HepG2 (cell line): Measurements from ENCODE around the gene PCYOX1L. TPM values are rescaled to one million over a fixed set of nuclear protein-coding genes. Genes with fewer than 3 reads are reported as not detected.

ENCODE experiments used
- ATAC-seq: fragments of 200-7000 bp; cut with Tn5 transposase; 3 replicates; pipeline ENCODE4 v1.9.1; 2020; ENCODE audit warnings: mild to moderate bottlenecking, moderate library complexity
- BruUV-seq: library from RNA; stranded (reverse); fragments of 400-500 nt; replicated peaks from 2 replicates; lab custom pipeline; 2021; lab: Mats Ljungman, UMichigan
- CTCF ChIA-PET: fragments of 300-600 bp; formaldehyde crosslinking; extraction: SDS; loops from one replicate; lab custom pipeline; 2021; ENCODE audit warnings: low total read pairs, inconsistent platforms, low intra/inter-chr PET ratio; lab: Yijun Ruan, JAX
- POLR2A ChIA-PET: fragments of 350-600 bp; sonication (Branson Sonifier 250); formaldehyde crosslinking; loops from one replicate; lab custom pipeline; 2020; ENCODE audit warnings: antibody characterized with exemption, inconsistent platforms; lab: Yijun Ruan, JAX
- DNase-seq: peaks from one replicate; pipeline ENCODE4 v3.0.0-alpha.2; 2015; ENCODE audit warnings: low spot score
- FAIRE-seq: peaks from 3 replicates; lab custom pipeline; 2011; peaks lifted over from hg19 to GRCh38; lab: Jason Lieb, UNC
- H2AFZ ChIP-seq: one replicate; pipeline ENCODE4 v1.6.1; 2011; ENCODE audit warnings: low read length, inconsistent platforms
- H3K27ac ChIP-seq: fragments of 300-600 bp; 3 replicates; pipeline ENCODE4 v1.8.0; 2011; ENCODE audit warnings: mixed run types, mild to moderate bottlenecking, mixed read lengths, low read length, inconsistent platforms; ENCODE audit not compliant: insufficient read depth; ENCODE audit errors: extremely low read length
- H3K27me3 ChIP-seq, 2 experiments: fragments of 200-600 bp in 1 of 2; 2 replicates in 1 of 2; 3 replicates in 1 of 2; pipeline versions ENCODE4 v1.6.0 to v1.8.0; 2011; ENCODE audit warnings: low read length in 2 of 2, mild to moderate bottlenecking in 2 of 2, moderate library complexity in 2 of 2, inconsistent platforms in 1 of 2; ENCODE audit not compliant: insufficient read depth in 2 of 2, control insufficient read depth in 1 of 2
- H3K36me3 ChIP-seq, 2 experiments: fragments of 200-600 bp in 1 of 2; replicated peaks in 1 of 2; 2 replicates in 1 of 2; 3 replicates in 1 of 2; pipeline versions ENCODE4 v1.5.1 to v1.8.0; 2011; ENCODE audit warnings: low read length in 2 of 2, inconsistent platforms in 1 of 2; ENCODE audit not compliant: insufficient read depth in 2 of 2, control insufficient read depth in 1 of 2
- H3K4me1 ChIP-seq: 2 replicates; pipeline ENCODE4 v1.5.1; 2012; ENCODE audit warnings: low read length, inconsistent platforms; ENCODE audit not compliant: insufficient read depth
- H3K4me2 ChIP-seq: 2 replicates; pipeline ENCODE4 v1.6.0; 2011; ENCODE audit warnings: low read depth, low read length, inconsistent platforms
- H3K4me3 ChIP-seq, 3 experiments: fragments of 200-600 bp in 1 of 3; sonication (generic), shearing (Covaris generic) in 1 of 3; replicated peaks in 1 of 3; 2 replicates each; pipeline ENCODE4 v1.5.1; 2011 to 2016; ENCODE audit warnings: low read length in 3 of 3, inconsistent platforms in 2 of 3, low read depth in 2 of 3, mild to moderate bottlenecking in 2 of 3, control low read depth in 1 of 3, mixed read lengths in 1 of 3; ENCODE audit not compliant: insufficient read depth in 1 of 3
- H3K79me2 ChIP-seq: one replicate; pipeline ENCODE4 v1.6.1; 2011; ENCODE audit warnings: low read length, inconsistent platforms; ENCODE audit not compliant: insufficient read depth
- H3K9ac ChIP-seq: 2 replicates; pipeline ENCODE4 v1.6.0; 2011; ENCODE audit warnings: mild to moderate bottlenecking, low read depth, low read length, inconsistent platforms; ENCODE audit not compliant: insufficient read depth
- H3K9me3 ChIP-seq: 2 replicates; pipeline ENCODE4 v1.5.1; 2012; ENCODE audit warnings: mild to moderate bottlenecking, low read length
- H4K20me1 ChIP-seq: 2 replicates; pipeline ENCODE4 v1.6.0; 2011; ENCODE audit warnings: inconsistent platforms, mild to moderate bottlenecking, low read length, moderate library complexity; ENCODE audit not compliant: insufficient read depth
- E2F5 ChIP-seq: sonication (generic); formaldehyde crosslinking; conservative IDR thresholded peaks from 2 replicates; pipeline ENCODE4 v1.4.0; 2020; ENCODE audit warnings: missing genetic modification reagents
- GABPA ChIP-seq, 2 experiments: IDR thresholded peaks; 2 replicates each; pipeline ENCODE4 v1.6.1; 2011 to 2016; ENCODE audit warnings: low read depth in 2 of 2, low read length in 1 of 2, missing biosample characterization in 1 of 2, missing genetic modification characterization in 1 of 2
- KIAA2018 ChIP-seq: sonication (generic); formaldehyde crosslinking; IDR thresholded peaks from 2 replicates; pipeline ENCODE4 v1.5.0; 2020; ENCODE audit warnings: mild to moderate bottlenecking, missing genetic modification reagents, borderline replicate concordance
- MBD4 ChIP-seq: IDR thresholded peaks from 2 replicates; pipeline ENCODE4 v1.6.1; 2012; ENCODE audit warnings: low read length, inconsistent platforms, borderline replicate concordance
- PHF21A ChIP-seq: sonication (generic); formaldehyde crosslinking; IDR thresholded peaks from 2 replicates; pipeline ENCODE4 v1.5.0; 2020; ENCODE audit warnings: mild to moderate bottlenecking, missing genetic modification reagents
- ZBTB20 ChIP-seq: sonication (generic); formaldehyde crosslinking; IDR thresholded peaks from 2 replicates; pipeline ENCODE4 v1.8.1; 2023; ENCODE audit warnings: missing genetic modification reagents, low read depth, mild to moderate bottlenecking, borderline replicate concordance
- ZNF20 ChIP-seq: sonication (generic); formaldehyde crosslinking; IDR thresholded peaks from 2 replicates; pipeline ENCODE4 v1.4.0; 2020; ENCODE audit warnings: mild to moderate bottlenecking, moderate library complexity, missing genetic modification reagents
- ZNF253 ChIP-seq: sonication (generic); formaldehyde crosslinking; IDR thresholded peaks from 2 replicates; pipeline ENCODE4 v1.8.0; 2022; ENCODE audit warnings: mild to moderate bottlenecking, missing genetic modification reagents, borderline replicate concordance
- ZNF547 ChIP-seq: sonication (generic); formaldehyde crosslinking; IDR thresholded peaks from 2 replicates; pipeline ENCODE4 v1.5.1; 2020; ENCODE audit warnings: mild to moderate bottlenecking, missing genetic modification reagents
- ZNF687 ChIP-seq: sonication (generic); formaldehyde crosslinking; IDR thresholded peaks from 2 replicates; pipeline ENCODE4 v1.5.1; 2020; ENCODE audit warnings: mild to moderate bottlenecking, missing genetic modification reagents, moderate library complexity
- WGBS: methylation state at CpG from one replicate; pipeline ENCODE4 v1.1.6; 2017; ENCODE audit warnings: low lambda C conversion rate; 5-methylcytosine and 5-hydroxymethylcytosine counted together
- in situ Hi-C: cut with HindIII; loops from 2 replicates; pipeline ENCODE4 v1.10.0; 2017; ENCODE audit warnings: low pct_unique_long_range_greater_than_20kb; ENCODE audit not compliant: extremely low pct_ligation_motif_present
- intact Hi-C: fragments of 100-400 bp; cut with micrococcal nuclease; formaldehyde crosslinking; loops from one replicate; pipeline ENCODE4 v1.10.0; 2022; ENCODE audit not compliant: unreplicated experiment
- polyA plus RNA-seq, 8 experiments: library from polyadenylated mRNA; depleted of rRNA in 3 of 8; stranded (reverse) in 7 of 8; unstranded in 1 of 8; fragments of >200 nt; fragmentation: Illumina TruSeq in 4 of 8; extraction: Trizol in 4 of 8; gene quantifications; 2 replicates each; pipeline versions ENCODE4 v1.2.1 to v1.2.3, GENCODE V29; 2011 to 2016; ENCODE audit warnings: low read depth in 4 of 8, missing spikeins in 1 of 8, mixed read lengths in 1 of 8; ENCODE audit not compliant: insufficient read depth in 1 of 8
- total RNA-seq, 5 experiments: library from RNA; depleted of rRNA; stranded (reverse); fragments of >200 nt; fragmentation: Illumina TruSeq; extraction: Trizol; gene quantifications; 2 replicates each; pipeline ENCODE4 v1.2.3, GENCODE V29; 2016; ENCODE audit warnings: low read depth in 1 of 5

The PCYOX1L gene
- total and polyA plus RNA-seq, 2 of the 13 experiments (the other 11 are each of a cell fraction or from before 2014, with no cell fraction given) = 1.00 to 3.7 TPM

- CTCF ChIA-PET = no interaction called here
- TF ChIP-seq KIAA2018 (CRISPR knock-in tag) (no peak), ZNF547 (CRISPR knock-in tag) (no peak), PHF21A (CRISPR knock-in tag) (no peak), E2F5 (CRISPR knock-in tag) (no peak), ZBTB20 (CRISPR knock-in tag) (no peak), MBD4 (no peak), GABPA (IDR thresholded peaks at IDR 0.05; ENCODE audit: low read depth, low read length) (no peak), GABPA (CRISPR knock-in tag; IDR thresholded peaks at IDR 0.05; ENCODE audit: low read depth) (no peak), ZNF687 (CRISPR knock-in tag) (no peak), ZNF253 (no peak), ZNF20 (CRISPR knock-in tag) (no peak)
Measured at GRCh38 chr5:149402291-149402690, 44.4 kb downstream of the PCYOX1L start.

More at GRCh38 chr5:149402291-149402690, 44.4 kb downstream of the PCYOX1L start:
- 65% methylated on average over 3 of the region's 3 CpGs for WGBS
- H3K4me1 ChIP-seq = peaks cover 51% of the 10 kb centered on the region
- POLR2A ChIA-PET = no interaction called here
- FAIRE-seq (no peak), DNase-seq (no peak), ATAC-seq (no peak)
- no TSS peak for BruUV-seq
- H2AFZ ChIP-seq = no peak overlapping the region
- H3K4me3 ChIP-seq = no peak overlapping the region
- in situ Hi-C loops (no loop called here), intact Hi-C loops (no loop called here)
- H3K27me3 ChIP-seq = peaks cover 0 to 15% of the 10 kb centered on the region in 2 experiments; a peak in 2 of 5 replicates
- no peak overlapping the region for H3K4me2 ChIP-seq
- no peaks in the 10 kb centered on the region for H3K36me3 ChIP-seq
- no peak overlapping the region for H3K9ac ChIP-seq
- H3K27ac ChIP-seq = no peak overlapping the region
- H3K79me2 ChIP-seq = no peaks in the 10 kb centered on the region
- no peaks in the 10 kb centered on the region for H3K9me3 ChIP-seq
- H4K20me1 ChIP-seq = no peaks in the 10 kb centered on the region
